ENCODE data around the gene DDX42.
"Not testable (repeated sequence)": the region's sequence is repeated elsewhere in the genome, so short reads cannot be mapped to it uniquely, and the experiment has no call there.

DDX42 gene

DNA sequence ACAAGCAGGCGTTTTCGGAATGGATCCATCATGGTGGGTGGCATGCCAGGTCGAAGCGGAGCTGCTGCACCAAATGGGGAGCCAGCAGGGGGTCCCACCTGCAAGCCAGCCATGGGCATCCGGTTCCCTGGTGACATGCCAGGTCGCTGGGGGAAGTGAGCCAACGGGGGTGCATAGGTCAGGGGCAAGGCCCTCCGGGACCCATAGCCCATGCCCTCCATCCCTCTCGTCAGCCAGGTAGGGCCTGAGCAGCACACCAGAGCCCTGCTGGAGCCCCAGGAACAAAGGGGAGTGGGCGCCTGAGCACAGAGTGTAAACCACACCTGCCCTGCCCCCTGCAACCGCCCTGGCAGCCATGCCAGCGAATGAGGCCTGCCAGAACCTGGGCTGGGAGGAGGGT lies 63.5 kb downstream of the DDX42 start:
- in situ Hi-C loops (cut with HindIII; ENCODE audit: low sequenced_read_pairs): no loop called here

DNA sequence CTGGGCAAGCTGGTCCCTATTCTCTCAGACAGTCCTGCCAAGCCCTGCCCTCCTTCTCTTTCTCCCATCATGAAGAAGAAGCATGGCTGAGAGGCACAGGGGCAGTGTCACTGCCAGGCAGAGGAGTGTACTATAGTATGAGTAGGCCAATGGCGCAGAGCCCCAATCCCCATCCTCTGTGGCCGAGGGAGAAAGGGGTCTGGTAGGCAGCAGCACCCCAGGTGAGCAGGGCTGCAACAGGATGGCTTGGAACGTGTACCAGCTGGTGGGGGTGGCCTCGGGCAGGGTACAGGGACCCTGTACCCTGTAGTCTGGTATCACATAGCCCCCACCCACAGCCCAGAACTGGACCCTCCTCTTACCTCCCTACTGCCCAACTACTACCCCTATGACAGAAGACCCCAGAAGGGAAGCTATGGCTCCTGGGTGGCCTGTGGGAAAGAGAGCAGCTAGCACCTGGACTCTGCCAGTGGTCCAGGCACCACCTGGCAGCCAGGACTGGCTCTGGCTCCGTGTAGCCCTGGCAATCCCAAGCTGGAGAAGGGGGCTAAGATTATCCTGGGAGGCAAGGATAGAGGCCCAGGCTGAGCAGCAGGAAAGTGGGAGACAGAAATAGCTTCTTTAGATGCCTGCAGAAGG lies 64.1 kb downstream of the DDX42 start:
- in situ Hi-C loops (cut with HindIII; ENCODE audit: low sequenced_read_pairs): no loop called here

DNA sequence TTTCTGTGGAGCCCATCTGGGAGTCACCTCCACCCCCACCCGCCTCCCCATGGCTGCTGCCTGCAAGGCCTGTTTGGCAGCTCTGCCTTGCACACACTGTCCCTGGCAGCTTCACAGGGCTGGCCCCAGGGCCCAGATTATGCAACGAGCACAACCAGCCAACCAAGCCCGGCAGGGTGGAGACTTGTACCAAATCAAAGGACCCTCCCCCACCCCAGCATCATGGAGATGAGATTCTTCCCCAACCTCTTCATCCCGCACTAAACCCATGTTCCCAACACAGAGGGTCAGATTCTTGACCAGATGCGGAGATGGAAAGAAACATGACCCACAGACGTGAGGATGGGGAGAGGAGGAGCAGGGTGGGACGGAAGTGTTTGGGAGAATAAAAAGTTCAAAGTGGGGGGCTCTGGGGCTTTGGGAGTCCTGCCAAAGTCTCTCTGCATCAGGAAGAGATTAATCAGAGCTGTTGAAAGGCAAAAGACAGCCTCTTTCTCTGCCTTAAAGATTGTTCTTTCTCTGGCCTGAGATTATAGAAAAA lies 64.7 kb downstream of the DDX42 start:
- in situ Hi-C loops (cut with HindIII; ENCODE audit: low sequenced_read_pairs): no loop called here

DNA sequence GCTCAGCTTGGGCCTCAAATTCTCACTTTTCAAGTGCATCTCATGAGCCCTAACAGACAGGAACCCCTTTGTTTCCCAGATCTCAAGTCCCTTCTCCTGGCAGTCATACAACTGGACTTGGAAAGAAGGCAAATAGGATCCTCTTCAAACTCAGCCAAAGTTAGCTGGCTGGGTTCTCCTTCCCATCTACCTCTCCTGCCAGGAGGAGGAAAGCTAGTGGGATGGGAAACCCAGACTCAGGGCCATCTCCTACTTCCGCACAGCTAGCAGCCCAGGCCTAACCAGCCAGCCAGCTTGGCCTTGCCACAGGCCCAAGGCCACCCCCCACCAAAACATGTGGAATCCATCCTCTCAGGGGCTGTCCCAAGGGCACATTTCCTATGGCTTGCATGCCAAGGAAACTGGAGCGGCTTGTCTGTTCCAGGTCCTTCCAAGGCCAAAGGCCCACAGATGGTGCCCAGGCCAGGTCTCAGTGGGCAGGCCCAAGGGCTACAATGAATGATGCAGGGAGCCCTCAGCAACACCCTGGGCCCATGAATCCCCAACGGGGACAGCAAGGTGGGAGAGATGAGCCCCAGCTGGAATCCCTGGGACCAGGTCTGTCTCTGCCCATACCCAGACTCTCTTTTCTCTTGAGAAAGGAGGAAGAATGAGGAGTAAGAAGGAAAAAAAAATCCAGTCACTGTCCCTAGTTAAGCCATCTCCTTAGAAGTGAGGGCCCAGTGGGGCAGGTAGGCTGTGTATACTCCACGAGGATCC lies 66.8 kb downstream of the DDX42 start:
- in situ Hi-C loops (cut with HindIII; ENCODE audit: low sequenced_read_pairs): no loop called here

DNA sequence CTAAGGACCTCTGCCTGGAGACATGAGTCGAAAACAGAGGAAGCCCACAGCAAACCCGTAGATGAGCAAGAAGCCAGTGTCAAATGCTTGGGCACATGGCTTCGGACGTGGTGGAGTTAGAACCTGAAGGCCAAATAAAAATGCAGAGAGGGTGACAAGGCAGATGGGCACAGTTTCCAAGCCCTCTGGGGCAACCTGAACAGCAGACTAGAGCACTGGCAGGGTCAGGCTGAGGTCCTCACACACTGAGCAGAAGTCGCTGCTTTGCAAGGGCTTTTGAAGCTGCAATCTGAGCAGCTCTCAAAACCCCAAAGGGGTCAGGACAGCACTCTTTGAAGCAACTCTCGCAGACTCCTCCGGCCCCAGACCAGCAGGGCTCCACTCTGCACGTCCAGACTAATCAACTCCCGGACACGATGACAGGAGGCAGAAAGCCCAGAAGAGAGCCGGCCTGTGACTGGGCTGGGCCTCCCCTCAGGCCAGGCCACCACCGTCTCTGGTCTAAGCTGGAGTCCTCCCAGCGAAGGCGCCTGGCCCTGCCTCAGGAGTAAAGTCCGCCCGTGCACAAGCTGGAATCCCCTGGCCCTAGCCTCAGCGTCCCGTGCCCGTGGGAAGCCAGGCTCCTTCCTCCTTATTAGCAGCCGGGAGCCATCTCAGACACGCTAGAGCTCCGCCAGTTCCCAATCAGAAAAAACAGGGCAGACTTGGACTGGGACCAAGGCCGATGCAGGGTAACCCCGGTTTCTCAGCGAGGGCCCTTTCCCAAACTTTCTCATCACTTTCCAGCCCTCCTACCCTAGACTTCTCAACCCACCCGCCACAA lies 67.6 kb downstream of the DDX42 start:
- in situ Hi-C loops (cut with HindIII; ENCODE audit: low sequenced_read_pairs): no loop called here

DNA sequence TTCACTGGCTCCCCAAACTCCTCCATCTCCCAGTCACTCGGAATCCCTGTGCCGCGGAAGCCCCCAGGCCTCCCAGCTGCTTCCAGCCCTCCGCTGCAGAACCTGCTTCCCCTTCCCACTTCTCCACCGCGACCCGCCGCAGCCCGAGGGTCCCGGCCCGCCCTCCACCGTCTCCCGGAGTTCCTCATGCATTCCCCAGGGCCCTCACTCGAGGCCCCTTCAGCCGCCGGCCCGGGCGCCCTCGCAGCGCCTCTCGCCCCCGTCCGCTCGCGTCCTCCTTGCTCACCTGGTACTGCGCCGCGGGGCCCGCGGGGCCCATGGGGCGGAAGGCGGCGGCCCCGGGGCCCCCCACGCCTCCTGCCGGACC lies 68.2 kb downstream of the DDX42 start:
- in situ Hi-C loops (cut with HindIII; ENCODE audit: low sequenced_read_pairs): no loop called here

DNA sequence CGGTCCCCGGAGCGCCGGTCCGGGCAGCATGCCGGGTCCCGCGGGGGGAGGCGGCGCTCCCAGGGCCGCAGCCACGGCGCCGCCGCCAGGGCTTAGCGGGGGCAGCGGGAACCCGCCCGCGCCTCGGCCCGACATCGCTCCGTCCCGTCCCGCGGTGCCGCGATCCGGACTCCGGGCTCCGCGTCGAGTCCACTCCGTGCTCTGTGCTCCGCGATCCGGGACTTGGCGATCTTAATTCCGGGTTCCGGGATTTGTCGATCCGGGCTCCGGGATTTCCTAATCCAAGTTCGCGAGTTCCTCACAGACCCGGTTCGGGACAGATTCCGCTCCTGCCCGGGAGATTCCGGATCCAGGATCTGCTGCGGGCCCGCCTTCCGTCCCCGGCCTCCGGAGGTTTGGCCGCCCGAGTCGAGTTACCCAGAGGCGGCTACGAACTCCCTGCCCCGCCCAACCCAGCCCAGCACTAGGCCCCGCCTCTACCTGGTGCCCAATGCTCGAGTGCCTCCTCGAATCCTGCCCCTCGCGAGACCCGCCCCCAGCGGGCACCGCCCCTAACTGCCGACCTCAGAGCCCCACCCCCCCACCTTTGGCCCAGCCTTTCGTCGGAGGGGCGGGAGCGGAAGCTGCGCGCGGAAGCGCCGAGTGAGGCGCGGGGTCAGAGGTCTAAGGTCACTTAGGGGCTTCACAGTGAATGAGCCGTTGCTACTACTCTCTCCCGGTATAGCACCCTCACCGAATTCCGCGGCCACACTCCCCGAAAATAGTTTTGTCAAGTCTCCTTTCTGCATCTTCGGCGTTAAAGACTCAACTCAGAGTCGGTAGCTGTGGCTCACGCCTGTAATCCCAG lies 68.8 kb downstream of the DDX42 start, which contains the start of gene SMARCD2:
SMARCD2 (minus strand) TSS at position 146 of the 847 bp plus-strand sequence; CDS start at position 135, 11 bp downstream.
- in situ Hi-C loops (cut with HindIII; ENCODE audit: low sequenced_read_pairs): no loop called here

DNA sequence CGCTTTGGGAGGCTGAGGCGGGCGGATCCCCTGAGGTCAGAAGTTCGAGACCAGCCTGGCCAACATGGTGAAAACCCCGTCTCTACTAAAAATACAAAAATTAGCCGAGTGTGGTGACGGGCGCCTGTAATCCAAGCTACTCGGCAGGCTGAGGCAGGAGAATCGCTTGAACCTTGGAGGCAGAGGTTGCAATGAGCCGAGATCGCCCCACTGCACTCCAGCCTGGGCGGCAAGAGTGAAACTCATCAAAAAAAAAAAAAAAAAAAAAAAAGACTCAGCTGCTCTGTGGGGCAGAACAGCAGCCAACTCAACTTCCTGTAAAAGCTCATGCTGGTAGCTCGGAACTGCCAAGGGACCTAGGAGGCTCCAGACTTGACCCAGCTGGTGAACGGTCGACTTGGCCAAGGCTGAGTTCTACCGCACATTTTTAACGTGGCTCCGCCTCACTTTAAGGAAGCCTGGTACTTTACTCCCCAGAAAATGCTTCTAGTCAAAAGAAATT lies 69.5 kb downstream of the DDX42 start:
- in situ Hi-C loops (cut with HindIII; ENCODE audit: low sequenced_read_pairs): not testable (repeated sequence)

DNA sequence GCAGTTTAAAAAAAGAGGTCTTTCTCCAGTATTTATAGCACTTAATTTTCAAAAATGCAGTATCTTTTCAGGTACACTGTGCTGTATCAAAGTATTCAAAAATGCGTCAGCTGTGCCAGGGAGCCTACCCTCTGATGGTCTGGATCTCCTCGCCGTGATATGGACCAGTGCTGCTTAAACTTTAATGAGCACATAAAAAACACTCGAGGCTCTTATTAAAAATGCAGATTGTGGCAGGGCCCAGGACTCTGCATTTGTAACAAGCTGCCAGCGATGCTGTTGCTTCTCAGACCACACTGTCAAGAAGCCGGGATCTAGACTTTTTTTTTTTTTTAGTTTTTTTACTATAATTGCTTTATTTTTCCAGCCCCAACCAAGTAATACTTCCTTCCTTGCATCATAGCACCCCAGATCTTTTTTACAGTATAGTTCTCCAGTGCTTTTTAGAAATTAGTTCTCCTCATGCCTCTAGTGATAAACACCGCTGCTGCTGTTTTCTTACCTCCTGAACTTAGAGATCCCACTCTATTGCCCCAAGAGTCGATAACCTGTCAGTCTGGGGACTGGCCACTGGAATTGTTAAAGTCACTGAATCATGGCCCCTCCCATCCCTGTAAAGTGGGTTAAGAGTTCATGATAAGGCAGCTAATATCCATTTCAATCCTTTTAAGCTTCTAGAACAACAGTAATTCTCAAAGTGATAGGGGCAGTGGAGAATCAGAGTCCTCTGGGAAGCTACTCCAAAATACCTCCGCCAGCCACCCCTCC lies 70.1 kb downstream of the DDX42 start:
- in situ Hi-C loops (cut with HindIII; ENCODE audit: low sequenced_read_pairs): no loop called here

DNA sequence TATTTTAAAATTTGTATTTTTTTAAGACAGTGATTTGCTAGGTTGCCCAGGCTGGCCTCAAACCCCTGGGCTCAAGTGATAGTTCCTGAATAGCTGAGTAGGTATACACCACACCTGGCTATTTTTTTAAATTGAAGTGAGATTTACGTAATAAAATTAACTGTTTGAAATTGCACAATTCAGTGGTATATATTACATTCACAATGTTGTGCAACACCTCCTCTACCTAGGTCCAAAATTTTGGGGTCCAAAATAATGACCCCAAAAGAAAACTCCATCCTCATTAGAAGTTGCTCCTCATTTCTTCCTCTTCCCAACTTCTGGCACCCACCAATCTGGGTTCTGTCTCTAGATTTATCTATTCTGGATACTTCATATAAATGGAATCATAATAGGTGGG lies 71.5 kb downstream of the DDX42 start:
- in situ Hi-C loops (cut with HindIII; ENCODE audit: low sequenced_read_pairs): no loop called here

DNA sequence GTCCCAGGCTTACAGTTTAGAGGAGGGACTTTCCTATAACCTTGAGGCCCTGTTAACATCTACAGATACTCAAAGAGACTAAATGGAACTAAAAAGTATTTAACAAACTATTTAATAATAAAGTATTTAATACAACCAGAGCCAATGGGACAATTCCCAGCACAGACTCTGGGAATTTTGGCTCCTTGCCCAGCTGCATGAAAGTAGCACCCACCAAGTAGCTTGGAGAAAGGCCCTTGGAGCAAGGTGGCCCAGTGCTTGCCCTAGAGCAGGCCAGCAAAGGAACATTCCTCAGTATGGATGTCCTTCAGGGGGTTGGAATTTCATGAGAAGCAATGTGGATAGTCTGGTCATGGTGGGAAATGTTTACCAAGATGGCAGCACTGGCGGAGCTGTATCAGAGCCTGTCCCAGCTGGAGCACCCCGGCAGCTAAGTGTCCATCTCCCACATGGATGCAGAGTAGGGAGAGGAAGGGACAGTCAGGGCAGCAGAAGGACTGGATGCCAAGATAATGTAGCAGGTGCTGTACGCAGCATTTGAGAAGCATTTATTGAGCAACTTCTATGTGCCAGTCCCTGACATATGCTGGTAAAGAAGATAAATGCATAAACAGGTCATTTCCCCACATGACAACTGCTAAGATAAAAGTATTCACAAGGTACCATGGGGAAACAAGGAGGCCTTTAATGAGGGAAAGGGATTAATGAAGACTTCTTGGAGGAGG lies 73.7 kb downstream of the DDX42 start:
- in situ Hi-C loops (cut with HindIII; ENCODE audit: low sequenced_read_pairs): no loop called here

DNA sequence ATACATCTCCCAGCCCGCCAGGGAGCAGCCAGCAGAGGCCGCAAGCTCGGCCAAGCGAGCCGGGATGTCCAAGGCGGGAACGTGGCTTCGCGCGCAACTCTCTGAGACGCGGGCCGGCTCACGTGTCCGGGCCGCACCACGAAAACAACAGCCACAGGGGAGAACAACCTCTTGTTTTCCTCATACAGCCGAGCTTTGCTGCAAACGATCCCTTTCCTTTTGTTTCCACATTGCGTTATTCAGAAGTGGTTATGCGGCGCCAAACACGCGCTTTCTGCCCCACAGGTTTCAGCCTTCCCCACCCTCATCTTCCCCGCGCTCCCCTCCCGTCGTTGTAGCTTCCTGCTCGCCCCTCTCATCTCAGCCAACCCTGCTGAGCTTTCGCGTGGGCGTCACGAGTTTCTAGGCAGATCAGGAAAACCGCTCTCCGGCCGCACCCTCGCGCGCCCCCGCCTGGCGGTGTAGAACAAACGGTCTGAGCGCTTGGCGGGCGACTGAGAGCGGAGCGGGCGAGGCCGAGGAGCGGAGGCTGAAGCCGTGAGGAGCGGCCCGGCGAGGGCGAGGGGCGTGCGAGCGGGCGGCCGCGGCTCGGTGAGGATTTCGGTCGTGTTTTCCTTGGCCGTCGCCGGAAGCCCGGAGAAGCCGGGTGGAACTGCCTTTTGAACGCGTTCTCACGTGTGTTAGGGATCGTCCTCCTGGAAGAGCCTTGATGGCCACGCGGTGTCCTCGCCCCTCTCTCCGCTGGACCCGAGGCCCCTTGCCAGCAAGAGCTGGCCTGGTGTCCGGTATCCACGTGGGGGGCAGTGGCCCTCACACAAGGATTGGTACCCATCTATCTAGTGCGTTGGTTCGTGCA lies 75.1 kb downstream of the DDX42 start:
- in situ Hi-C loops (cut with HindIII; ENCODE audit: low sequenced_read_pairs): no loop called here

DNA sequence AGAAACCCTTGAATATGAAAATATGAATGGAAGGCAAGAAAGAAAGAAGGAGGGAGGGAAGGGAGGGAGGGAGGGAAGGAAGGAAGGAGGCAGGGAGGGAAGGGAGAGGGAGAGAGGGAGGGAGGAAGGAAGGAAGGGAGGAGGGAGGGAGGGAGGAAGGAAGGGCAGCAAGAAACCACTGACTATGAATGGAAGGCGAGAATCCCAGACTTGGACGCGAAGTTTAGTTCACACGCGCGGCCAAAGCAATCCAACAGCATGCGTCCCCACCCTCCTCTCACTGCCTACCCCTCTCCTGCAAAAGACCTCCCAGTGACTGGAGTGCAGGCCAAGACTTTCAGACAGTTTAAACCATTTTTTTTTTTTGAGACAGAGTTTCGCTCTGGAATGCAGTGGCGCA lies 76.4 kb downstream of the DDX42 start:
- in situ Hi-C loops (cut with HindIII; ENCODE audit: low sequenced_read_pairs): no loop called here

DNA sequence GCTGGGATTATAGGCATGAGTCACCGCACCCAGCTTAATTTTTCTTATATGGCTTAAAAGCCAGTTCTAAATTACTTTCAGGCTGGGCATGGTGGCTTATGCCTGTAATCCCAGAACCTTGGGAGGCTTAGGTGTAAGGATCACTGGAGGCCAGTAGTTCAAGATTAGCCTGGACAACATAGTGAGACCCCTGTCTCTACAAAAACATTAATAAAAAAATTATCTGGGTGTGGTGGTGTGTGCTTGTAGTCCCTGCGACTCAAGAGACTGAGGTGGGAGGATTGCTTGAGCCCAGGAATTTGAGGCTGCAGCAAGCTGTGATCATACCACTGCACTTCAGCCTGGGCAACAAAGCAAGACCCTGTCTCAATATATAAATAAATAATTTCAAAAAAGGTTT lies 79.3 kb downstream of the DDX42 start:
- in situ Hi-C loops (cut with HindIII; ENCODE audit: low sequenced_read_pairs): no loop called here

DNA sequence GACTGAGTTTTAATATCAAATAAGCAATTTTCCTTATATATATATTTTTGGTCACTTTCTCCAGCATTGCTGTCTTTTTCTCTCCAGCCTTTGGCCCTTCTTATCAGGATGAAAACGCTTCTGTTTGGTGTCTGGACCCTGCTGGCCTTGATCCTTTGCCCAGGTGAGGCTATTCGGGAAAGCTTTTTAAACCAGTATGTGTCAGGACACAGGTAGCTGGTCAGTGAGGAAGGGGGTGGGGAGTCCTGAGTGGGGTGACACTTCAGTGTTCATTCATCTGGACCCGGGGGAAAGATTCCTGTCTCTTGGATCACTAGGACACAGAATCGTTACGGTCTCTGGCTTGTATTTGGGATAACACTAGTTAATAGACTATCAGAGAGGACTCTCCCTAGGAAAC lies 80.7 kb downstream of the DDX42 start:
- in situ Hi-C loops (cut with HindIII; ENCODE audit: low sequenced_read_pairs): no loop called here

DNA sequence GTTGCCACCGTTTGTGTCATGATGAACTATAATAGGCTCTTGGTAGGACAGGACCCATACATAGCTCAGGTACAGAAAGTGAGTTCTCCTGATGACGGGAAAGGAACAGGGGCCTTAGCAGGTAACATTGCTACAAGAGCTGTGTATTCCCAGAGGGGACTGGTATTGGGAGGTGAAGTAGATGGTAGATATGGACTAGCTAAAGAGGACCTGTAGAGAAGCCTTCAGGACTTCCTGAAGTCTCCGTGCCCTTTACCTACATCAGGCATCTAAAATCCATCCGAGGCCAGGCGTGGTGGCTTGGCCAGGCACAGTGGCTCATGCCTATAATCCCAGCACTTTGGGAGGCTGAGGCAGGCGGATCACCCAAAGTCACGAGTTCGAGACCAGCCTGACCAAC lies 81.2 kb downstream of the DDX42 start:
- in situ Hi-C loops (cut with HindIII; ENCODE audit: low sequenced_read_pairs): no loop called here

DNA sequence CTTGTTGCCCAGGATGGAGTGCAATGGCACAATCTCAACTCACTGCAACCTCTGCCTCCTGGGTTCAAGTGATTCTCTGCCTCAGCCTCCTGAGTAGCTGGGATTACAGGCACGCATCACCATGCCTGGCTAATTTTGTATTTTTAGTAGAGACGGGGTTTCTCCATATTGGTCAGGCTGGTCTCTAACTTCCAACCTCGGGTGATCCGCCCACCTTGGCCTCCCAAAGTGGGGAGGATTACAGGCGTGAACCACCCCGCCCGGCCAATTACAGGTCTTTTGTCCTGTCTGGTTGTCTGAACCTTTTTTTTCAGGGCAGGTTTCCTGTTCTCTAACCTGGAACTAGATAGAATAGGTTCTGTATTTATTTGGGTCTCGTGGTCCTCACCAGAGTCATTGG lies 82.5 kb downstream of the DDX42 start:
- in situ Hi-C loops (cut with HindIII; ENCODE audit: low sequenced_read_pairs): not testable (repeated sequence)

DNA sequence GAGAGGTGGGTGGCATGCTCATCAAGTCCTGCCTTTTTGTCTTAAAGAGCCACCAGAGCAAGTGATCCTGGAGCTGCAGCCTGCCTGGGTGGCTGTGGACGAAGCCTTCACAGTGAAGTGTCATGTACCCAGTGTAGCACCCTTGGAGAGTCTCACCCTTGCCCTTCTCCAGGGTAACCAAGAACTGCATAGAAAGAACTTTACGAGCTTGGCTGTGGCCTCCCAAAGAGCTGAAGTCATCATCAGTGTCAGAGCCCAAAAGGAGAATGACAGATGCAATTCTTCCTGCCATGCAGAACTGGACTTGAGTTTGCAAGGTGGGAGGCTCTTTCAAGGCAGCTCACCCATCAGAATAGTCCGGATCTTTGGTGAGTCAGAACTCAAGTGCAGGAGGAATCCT lies 85.3 kb downstream of the DDX42 start:
- in situ Hi-C loops (cut with HindIII; ENCODE audit: low sequenced_read_pairs): no loop called here
